ENCODE results near the gene RABGAP1L.
A peak's percentile ranks its signal among the peaks of the same experiment; 100 is the strongest.

Gene RABGAP1L

DNA sequence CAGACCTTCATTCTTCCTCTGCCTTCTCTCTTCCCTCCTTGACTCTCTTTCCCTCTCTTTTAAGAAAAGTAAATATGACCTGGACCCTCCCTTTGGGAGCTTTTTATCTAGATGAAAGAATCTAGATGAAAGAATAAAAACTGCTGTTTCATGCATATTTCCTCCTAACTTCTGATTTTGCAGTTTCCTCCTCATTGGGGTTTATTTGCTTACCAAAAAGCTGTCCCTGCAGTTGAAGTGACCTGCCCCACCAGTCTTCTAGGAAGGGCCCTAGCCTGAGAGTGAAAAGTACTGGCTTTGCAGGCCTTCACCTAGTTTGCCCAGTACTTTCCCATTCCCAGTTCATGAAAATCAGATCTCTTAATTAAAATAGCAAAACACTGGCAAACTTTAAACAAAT lies 812.1 kb downstream of the RABGAP1L start:
- no peaks in the 10 kb centered on the region for H3K9me3 ChIP-seq (ENCODE audit: insufficient read depth, low read depth, low read length)
- H2AFZ ChIP-seq (ENCODE audit: insufficient read depth, low read length, poor library complexity): no peak overlapping the region
- no peak overlapping the region for H3K4ac ChIP-seq (ENCODE audit: low read depth, low read length)
- no peak overlapping the region for H2BK12ac ChIP-seq (ENCODE audit: low read length)
- H3K36me3 ChIP-seq (ENCODE audit: control insufficient read depth in 1 of 2, insufficient read depth in 2 of 2, low read length in 2 of 2): no peaks in the 10 kb centered on the region
- H4K8ac ChIP-seq (ENCODE audit: low read depth, low read length): no peak overlapping the region
- no peak overlapping the region for H4K12ac ChIP-seq (ENCODE audit: low read depth, low read length)
- no peak overlapping the region for H2BK5ac ChIP-seq (ENCODE audit: low read depth, low read length, poor library complexity)
- H3K4me2 ChIP-seq (ENCODE audit: low read length): no peak overlapping the region
- H3K27ac ChIP-seq (ENCODE audit: low read depth, low read length): no peak overlapping the region
- no peaks in the 10 kb centered on the region for H3K79me2 ChIP-seq (ENCODE audit: control insufficient read depth, insufficient read depth, low read length, poor library complexity)
- no peak overlapping the region for H3K14ac ChIP-seq (ENCODE audit: low read length)
- H3K4me1 ChIP-seq (ENCODE audit: control insufficient read depth in 1 of 2, insufficient read depth in 2 of 2, low read length in 2 of 2): peaks cover 8 to 11% of the 10 kb centered on the region in 2 experiments
- H3K27me3 ChIP-seq (ENCODE audit: insufficient read depth, low read length): no peaks in the 10 kb centered on the region
- H3K79me1 ChIP-seq (ENCODE audit: low read length): peaks cover 8% of the 10 kb centered on the region
- no peak overlapping the region for H3K9ac ChIP-seq (ENCODE audit: low read length)
- H3K23ac ChIP-seq (ENCODE audit: low read length): no peak overlapping the region
- H3K4me3 ChIP-seq (ENCODE audit: low read depth, low read length): no peak overlapping the region
- no peak for DNase-seq
- no peak overlapping the region for H2BK120ac ChIP-seq (ENCODE audit: insufficient read depth, low read length, poor library complexity)
- no peak overlapping the region for H3K18ac ChIP-seq (ENCODE audit: low read length)
- H4K91ac ChIP-seq (ENCODE audit: low read depth, low read length): no peak overlapping the region
- H2AK5ac ChIP-seq (ENCODE audit: low read length): no peak overlapping the region

DNA sequence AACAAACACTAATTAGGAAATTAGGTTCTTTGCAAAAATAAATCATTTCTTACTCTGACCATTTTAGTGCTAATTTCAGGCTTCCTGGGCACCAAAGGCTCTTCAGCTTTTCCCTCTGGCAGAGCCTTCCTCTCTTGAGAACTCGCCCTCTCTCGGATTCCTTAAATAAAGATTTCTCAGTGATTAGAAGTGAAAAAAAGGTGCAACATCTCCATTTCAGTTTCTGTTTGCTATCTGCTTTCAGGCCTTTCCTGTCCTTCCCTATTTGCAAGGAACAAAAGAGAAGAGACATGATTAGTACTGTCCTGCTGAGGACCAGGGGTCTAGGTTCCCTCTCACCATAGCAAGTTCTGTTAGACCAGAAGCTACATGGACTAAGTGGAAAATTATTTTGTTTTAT lies 812.6 kb downstream of the RABGAP1L start:
- H3K9ac ChIP-seq (ENCODE audit: low read length): no peak overlapping the region
- H2AFZ ChIP-seq (ENCODE audit: insufficient read depth, low read length, poor library complexity): no peak overlapping the region
- no peaks in the 10 kb centered on the region for H3K79me2 ChIP-seq (ENCODE audit: control insufficient read depth, insufficient read depth, low read length, poor library complexity)
- no peaks in the 10 kb centered on the region for H3K36me3 ChIP-seq (ENCODE audit: control insufficient read depth in 1 of 2, insufficient read depth in 2 of 2, low read length in 2 of 2)
- H4K91ac ChIP-seq (ENCODE audit: low read depth, low read length): no peak overlapping the region
- no peaks in the 10 kb centered on the region for H3K9me3 ChIP-seq (ENCODE audit: insufficient read depth, low read depth, low read length)
- H3K14ac ChIP-seq (ENCODE audit: low read length): no peak overlapping the region
- no peak overlapping the region for H3K27ac ChIP-seq (ENCODE audit: low read depth, low read length)
- H4K8ac ChIP-seq (ENCODE audit: low read depth, low read length): no peak overlapping the region
- no peak overlapping the region for H2BK5ac ChIP-seq (ENCODE audit: low read depth, low read length, poor library complexity)
- H2AK5ac ChIP-seq (ENCODE audit: low read length): no peak overlapping the region
- no peak overlapping the region for H3K4ac ChIP-seq (ENCODE audit: low read depth, low read length)
- no peaks in the 10 kb centered on the region for H3K27me3 ChIP-seq (ENCODE audit: insufficient read depth, low read length)
- no peak overlapping the region for H4K12ac ChIP-seq (ENCODE audit: low read depth, low read length)
- H3K4me1 ChIP-seq (ENCODE audit: control insufficient read depth in 1 of 2, insufficient read depth in 2 of 2, low read length in 2 of 2): peaks cover 8 to 11% of the 10 kb centered on the region in 2 experiments
- H2BK120ac ChIP-seq (ENCODE audit: insufficient read depth, low read length, poor library complexity): no peak overlapping the region
- WGBS (ENCODE audit: extremely low coverage, insufficient coverage, insufficient read length): no CpG with 5 or more reads among the region's 2 CpGs
- H3K18ac ChIP-seq (ENCODE audit: low read length): no peak overlapping the region
- no peak overlapping the region for H3K4me3 ChIP-seq (ENCODE audit: low read depth, low read length)
- DNase-seq: no peak
- H3K23ac ChIP-seq (ENCODE audit: low read length): no peak overlapping the region
- H3K4me2 ChIP-seq (ENCODE audit: low read length): no peak overlapping the region
- peaks cover 7% of the 10 kb centered on the region for H3K79me1 ChIP-seq (ENCODE audit: low read length)
- no peak overlapping the region for H2BK12ac ChIP-seq (ENCODE audit: low read length)

DNA sequence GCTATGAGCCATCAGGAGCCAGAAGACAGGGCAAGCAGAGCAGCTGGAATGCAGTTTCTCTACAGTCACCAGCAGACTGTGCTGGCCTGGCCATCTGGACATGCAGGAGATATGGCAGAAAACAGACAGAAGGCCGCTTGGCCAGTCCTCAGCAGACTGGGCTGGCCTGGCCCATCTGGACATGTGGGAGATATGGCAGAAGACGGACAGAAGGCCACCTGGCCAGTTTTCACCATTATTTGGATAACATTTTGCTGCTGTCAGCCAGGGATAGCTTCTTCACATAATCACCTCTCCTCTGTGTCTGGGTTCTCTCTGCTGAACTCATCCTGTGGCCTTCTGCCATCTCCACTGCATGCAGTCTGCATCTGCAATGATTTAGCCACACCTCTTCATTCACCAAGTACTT lies 815.4 kb downstream of the RABGAP1L start:
- H4K12ac ChIP-seq (ENCODE audit: low read depth, low read length): no peak overlapping the region
- H3K23ac ChIP-seq (ENCODE audit: low read length): no peak overlapping the region
- no peak overlapping the region for H2BK120ac ChIP-seq (ENCODE audit: insufficient read depth, low read length, poor library complexity)
- no peaks in the 10 kb centered on the region for H3K9me3 ChIP-seq (ENCODE audit: insufficient read depth, low read depth, low read length)
- no peaks in the 10 kb centered on the region for H3K27me3 ChIP-seq (ENCODE audit: insufficient read depth, low read length)
- H3K4me1 ChIP-seq (ENCODE audit: control insufficient read depth in 1 of 2, insufficient read depth in 2 of 2, low read length in 2 of 2): peaks cover 2% of the 10 kb centered on the region in 2 experiments
- H2AFZ ChIP-seq (ENCODE audit: insufficient read depth, low read length, poor library complexity): no peak overlapping the region
- H3K14ac ChIP-seq (ENCODE audit: low read length): no peak overlapping the region
- WGBS (ENCODE audit: extremely low coverage, insufficient coverage, insufficient read length): no CpG with 5 or more reads among the region's 2 CpGs
- no peak overlapping the region for H3K4ac ChIP-seq (ENCODE audit: low read depth, low read length)
- no peaks in the 10 kb centered on the region for H3K79me2 ChIP-seq (ENCODE audit: control insufficient read depth, insufficient read depth, low read length, poor library complexity)
- no peak overlapping the region for H3K27ac ChIP-seq (ENCODE audit: low read depth, low read length)
- H2BK12ac ChIP-seq (ENCODE audit: low read length): no peak overlapping the region
- H3K18ac ChIP-seq (ENCODE audit: low read length): no peak overlapping the region
- no peak overlapping the region for H4K8ac ChIP-seq (ENCODE audit: low read depth, low read length)
- no peak overlapping the region for H3K4me3 ChIP-seq (ENCODE audit: low read depth, low read length)
- DNase-seq: peak; percentile 52 to 72
- no peaks in the 10 kb centered on the region for H3K79me1 ChIP-seq (ENCODE audit: low read length)
- no peak overlapping the region for H2AK5ac ChIP-seq (ENCODE audit: low read length)
- H4K91ac ChIP-seq (ENCODE audit: low read depth, low read length): no peak overlapping the region
- H3K4me2 ChIP-seq (ENCODE audit: low read length): no peak overlapping the region
- H3K36me3 ChIP-seq (ENCODE audit: control insufficient read depth in 1 of 2, insufficient read depth in 2 of 2, low read length in 2 of 2): no peaks in the 10 kb centered on the region
- no peak overlapping the region for H2BK5ac ChIP-seq (ENCODE audit: low read depth, low read length, poor library complexity)
- no peak overlapping the region for H3K9ac ChIP-seq (ENCODE audit: low read length)

DNA sequence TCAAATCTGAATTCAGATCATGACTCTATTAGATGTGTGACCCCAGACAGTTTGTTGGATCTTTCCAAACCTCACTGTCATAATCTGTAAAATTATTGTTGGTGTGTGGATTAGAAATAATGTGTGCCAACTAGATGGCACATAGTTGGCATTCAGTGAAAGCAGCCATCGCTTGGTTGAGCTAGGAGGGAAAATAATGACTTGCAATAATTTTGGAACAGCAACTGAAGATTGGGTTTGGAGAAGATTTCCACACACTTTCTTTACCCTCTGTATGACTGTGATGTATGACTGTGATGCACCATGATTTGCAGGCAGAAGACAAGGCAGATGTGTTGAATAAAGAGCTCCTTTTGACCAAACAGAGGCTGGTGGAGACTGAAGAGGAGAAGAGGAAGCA lies 816.4 kb downstream of the RABGAP1L start:
- Histone ChIP-seq H3K9me3 (ENCODE audit: insufficient read depth, low read depth, low read length) (no peaks in the 10 kb centered on the region), H2BK120ac (ENCODE audit: insufficient read depth, low read length, poor library complexity) (no peak overlapping the region), H3K4me3 (ENCODE audit: low read depth, low read length) (no peak overlapping the region), H3K4ac (ENCODE audit: low read depth, low read length) (no peak overlapping the region), H4K12ac (ENCODE audit: low read depth, low read length) (no peak overlapping the region), H4K91ac (ENCODE audit: low read depth, low read length) (no peak overlapping the region), H3K79me1 (ENCODE audit: low read length) (no peaks in the 10 kb centered on the region), H3K14ac (ENCODE audit: low read length) (no peak overlapping the region), H3K4me2 (ENCODE audit: low read length) (no peak overlapping the region), H2BK5ac (ENCODE audit: low read depth, low read length, poor library complexity) (no peak overlapping the region), H3K4me1 (ENCODE audit: control insufficient read depth in 1 of 2, insufficient read depth in 2 of 2, low read length in 2 of 2) (no peaks in the 10 kb centered on the region), H3K23ac (ENCODE audit: low read length) (no peak overlapping the region), H2AK5ac (ENCODE audit: low read length) (no peak overlapping the region), H2AFZ (ENCODE audit: insufficient read depth, low read length, poor library complexity) (no peak overlapping the region), H2BK12ac (ENCODE audit: low read length) (no peak overlapping the region), H3K27ac (ENCODE audit: low read depth, low read length) (no peak overlapping the region), H3K9ac (ENCODE audit: low read length) (no peak overlapping the region), H4K8ac (ENCODE audit: low read depth, low read length) (no peak overlapping the region), H3K79me2 (ENCODE audit: control insufficient read depth, insufficient read depth, low read length, poor library complexity) (no peaks in the 10 kb centered on the region), H3K27me3 (ENCODE audit: insufficient read depth, low read length) (no peaks in the 10 kb centered on the region), H3K36me3 (ENCODE audit: control insufficient read depth in 1 of 2, insufficient read depth in 2 of 2, low read length in 2 of 2) (no peaks in the 10 kb centered on the region), H3K18ac (ENCODE audit: low read length) (no peak overlapping the region)
- no peak for DNase-seq
- WGBS (ENCODE audit: extremely low coverage, insufficient coverage, insufficient read length): no CpG with 5 or more reads among the region's 1 CpG

All from trophoblast cell (in vitro differentiated cells and primary cell).